ENCODE results near the gene EPHA6. TPM values are rescaled to one million over a fixed set of nuclear protein-coding genes. Genes with fewer than 3 reads are reported as not detected.

The EPHA6 gene
- total RNA-seq, 1 experiment from 2014 or later, result 0.61 TPM

GRCh38 chr3:97257942-97258697, 443.7 kb downstream of the EPHA6 start:
- Histone ChIP-seq H3K4ac (ENCODE audit: low read depth, low read length) (no peak overlapping the region), H2BK5ac (ENCODE audit: insufficient read length, low read length) (no peak overlapping the region), H3K27me3 (ENCODE audit: insufficient read depth, low read length) (no peaks in the 10 kb centered on the region), H3K14ac (ENCODE audit: insufficient read depth, low read length) (no peak overlapping the region), H3K27ac (ENCODE audit: insufficient read length, low read depth, low read length) (no peak overlapping the region), H4K5ac (ENCODE audit: insufficient read length, low read depth, low read length) (no peak overlapping the region), H3K4me1 (ENCODE audit: insufficient read depth, low read length) (peaks cover 3% of the 10 kb centered on the region; the same call in 1 of the 2 replicates), H2AK5ac (ENCODE audit: insufficient read length, low read length) (no peak overlapping the region), H3K18ac (ENCODE audit: insufficient read length, low read depth, low read length) (no peak overlapping the region), H4K91ac (ENCODE audit: insufficient read length, low read depth, low read length) (no peak overlapping the region), H4K8ac (replicated peaks; ENCODE audit: insufficient read length, low read depth, low read length) (no peak overlapping the region), H2BK120ac (ENCODE audit: low read depth, low read length, poor library complexity, severe bottlenecking) (no peak overlapping the region), H4K20me1 (ENCODE audit: control insufficient read depth, insufficient read depth, insufficient read length) (no peaks in the 10 kb centered on the region), H2BK15ac (ENCODE audit: low read depth, low read length) (no peak overlapping the region), H2BK20ac (ENCODE audit: low read depth, low read length, poor library complexity, severe bottlenecking) (no peak overlapping the region), H3K23me2 (ENCODE audit: insufficient read length, low read depth, low read length, poor library complexity, severe bottlenecking) (no peaks in the 10 kb centered on the region), H3K9ac (ENCODE audit: extremely low read depth, insufficient read length, low read length) (no peak overlapping the region), H3K4me2 (ENCODE audit: insufficient read depth, insufficient read length, low read length) (no peak overlapping the region), H2AFZ (ENCODE audit: low read length) (no peak overlapping the region), H3K9me3 (ENCODE audit: control insufficient read depth, low read depth, low read length) (no peaks in the 10 kb centered on the region), H3K23ac (ENCODE audit: insufficient read length, low read depth, low read length) (no peak overlapping the region), H3T11ph (ENCODE audit: low read length) (no peak overlapping the region), H2BK12ac (ENCODE audit: insufficient read length, low read depth, low read length) (no peak overlapping the region), H3K56ac (ENCODE audit: insufficient read length, low read depth, low read length) (no peak overlapping the region), H3K79me1 (ENCODE audit: insufficient read depth, low read depth, low read length, poor library complexity, severe bottlenecking) (no peaks in the 10 kb centered on the region), H3K79me2 (ENCODE audit: insufficient read depth, low read length) (no peaks in the 10 kb centered on the region)
- H3K27me3 Mint-ChIP-seq (ENCODE audit: low read depth), result no peaks in the 10 kb centered on the region
- H3K27ac Mint-ChIP-seq, result no peak overlapping the region
- no peak for TF ChIP-seq CTCF (conservative IDR thresholded peaks at IDR 0.05)
- H3K9me3 Mint-ChIP-seq, result no peaks in the 10 kb centered on the region
- no peak overlapping the region for H3K4me3 Mint-ChIP-seq
- no CpG with 5 or more reads among the region's 1 CpG for WGBS (ENCODE audit: extremely low coverage, insufficient read length, low lambda C conversion rate)
- no peaks in the 10 kb centered on the region for H3K36me3 Mint-ChIP-seq (ENCODE audit: insufficient read depth in 1 of 3, low read depth in 3 of 3)
- H3K4me1 Mint-ChIP-seq, result peaks cover 19 to 23% of the 10 kb centered on the region in 2 experiments
- no peak for DNase-seq
